ENCODE data around the gene PHAF1. TPM values are rescaled to one million over a fixed set of nuclear protein-coding genes. Genes with fewer than 3 reads are reported as not detected.
A peak's percentile ranks its signal among the peaks of the same experiment; 100 is the strongest.

The PHAF1 gene
- total RNA-seq, 1 donor from 2014 or later = 29.1 TPM

GRCh38 chr16:67166598-67167168 lies 56.9 kb downstream of the PHAF1 start:
- Histone ChIP-seq H3K27ac (no peak overlapping the region), H3K9ac (no peak overlapping the region), H3K79me2 (ENCODE audit: low read depth) (no peaks in the 10 kb centered on the region), H3K36me3 (no peaks in the 10 kb centered on the region), H3K27me3 (peaks cover 100% of the 10 kb centered on the region), H3K9me3 (ENCODE audit: low read depth) (no peaks in the 10 kb centered on the region), H4K20me1 (ENCODE audit: low read depth) (peaks cover 39% of the 10 kb centered on the region), H3K4me2 (no peak overlapping the region), H3K4me3 (no peak overlapping the region), H2AFZ (replicated peaks) (no peak overlapping the region), H3F3A (ENCODE audit: low read depth) (peaks cover 27% of the 10 kb centered on the region), H3K4me1 (peaks cover 7% of the 10 kb centered on the region)
- Mint-ChIP-seq H3K27me3 (ENCODE audit: insufficient read depth, low read depth) (peaks cover 68% of the 10 kb centered on the region), H3K4me1 (peaks cover 12% of the 10 kb centered on the region), H3K4me3 (peak overlapping the region; percentile 21), H3K36me3 (no peaks in the 10 kb centered on the region), H3K27ac (no peak overlapping the region), H3K9me3 (no peaks in the 10 kb centered on the region)
- no peak for DNase-seq (ENCODE audit: low spot score)
- TF ChIP-seq EZH2 (IDR thresholded peaks at IDR 0.05) (no peak), CTCF (IDR thresholded peaks at IDR 0.05) (no peak), EZH2phosphoT487 (IDR thresholded peaks at IDR 0.05) (no peak)

DNA sequence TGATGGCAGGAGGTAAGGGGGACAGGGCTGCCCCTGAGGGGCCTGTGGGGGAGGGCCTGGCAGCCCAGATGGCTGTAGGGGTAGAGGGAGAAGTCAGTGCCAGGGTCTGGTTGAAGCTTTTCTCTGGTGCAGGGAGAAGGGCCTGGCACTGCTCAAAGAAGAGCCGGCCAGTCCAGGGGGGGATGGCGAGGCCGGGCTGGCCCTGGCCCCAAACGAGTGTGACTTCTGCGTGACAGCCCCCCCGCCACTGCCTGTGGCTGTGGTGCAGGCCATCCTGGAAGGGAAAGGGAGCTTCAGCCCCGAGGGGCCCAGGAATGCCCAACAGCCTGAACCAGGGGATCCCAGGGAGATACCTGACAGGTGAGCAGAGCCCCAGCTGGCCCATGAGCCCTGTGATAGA lies 57.8 kb downstream of the PHAF1 start:
- Histone ChIP-seq H3K79me2 (ENCODE audit: low read depth) (no peaks in the 10 kb centered on the region), H3K4me2 (no peak overlapping the region), H4K20me1 (ENCODE audit: low read depth) (peaks cover 30% of the 10 kb centered on the region), H3K27me3 (peaks cover 100% of the 10 kb centered on the region), H3K27ac (no peak overlapping the region), H3K9ac (no peak overlapping the region), H3K9me3 (ENCODE audit: low read depth) (no peaks in the 10 kb centered on the region), H3K4me1 (peaks cover 7% of the 10 kb centered on the region), H3K4me3 (no peak overlapping the region), H2AFZ (replicated peaks) (no peak overlapping the region), H3F3A (ENCODE audit: low read depth) (peaks cover 24% of the 10 kb centered on the region), H3K36me3 (no peaks in the 10 kb centered on the region)
- Mint-ChIP-seq H3K9me3 (no peaks in the 10 kb centered on the region), H3K27ac (no peak overlapping the region), H3K27me3 (ENCODE audit: insufficient read depth, low read depth) (peaks cover 67% of the 10 kb centered on the region), H3K36me3 (no peaks in the 10 kb centered on the region), H3K4me1 (peaks cover 12% of the 10 kb centered on the region), H3K4me3 (no peak overlapping the region)
- TF ChIP-seq CTCF (IDR thresholded peaks at IDR 0.05) = no peak
- TF ChIP-seq EZH2phosphoT487 (IDR thresholded peaks at IDR 0.05) = no peak
- DNase-seq (ENCODE audit: low spot score) = no peak

DNA sequence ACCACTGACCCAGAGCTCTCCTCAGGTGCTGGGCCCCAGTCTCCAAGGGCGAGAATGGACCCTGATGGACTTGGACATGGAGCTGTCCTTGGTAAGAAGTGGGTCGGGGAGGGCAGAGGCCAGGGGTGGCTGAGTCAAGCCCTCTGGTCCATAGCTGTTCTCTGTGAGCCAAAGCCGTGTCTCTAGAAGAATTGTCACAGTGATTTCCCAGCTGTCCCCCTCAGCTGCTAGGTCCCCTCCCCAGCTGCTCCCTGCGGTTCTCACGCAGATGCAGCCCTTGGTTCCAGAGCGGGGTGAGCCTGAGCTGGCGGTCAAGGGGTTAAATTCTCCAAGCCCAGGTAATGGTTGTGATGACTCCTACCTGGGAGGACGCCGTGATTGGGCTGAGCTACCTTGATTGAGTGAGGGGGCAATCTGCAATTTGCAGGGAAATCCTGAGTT lies 59.3 kb downstream of the PHAF1 start:
- no peaks in the 10 kb centered on the region for H3K79me2 ChIP-seq (ENCODE audit: low read depth)
- H3K27ac Mint-ChIP-seq = no peak overlapping the region
- H3K4me2 ChIP-seq = no peak overlapping the region
- no peak overlapping the region for H3K4me3 ChIP-seq
- peaks cover 36% of the 10 kb centered on the region for H4K20me1 ChIP-seq (ENCODE audit: low read depth)
- no peak overlapping the region for H3K9ac ChIP-seq
- no peak for DNase-seq (ENCODE audit: low spot score)
- H2AFZ ChIP-seq (replicated peaks) = no peak overlapping the region
- peaks cover 76% of the 10 kb centered on the region for H3K27me3 Mint-ChIP-seq (ENCODE audit: insufficient read depth, low read depth)
- H3K27me3 ChIP-seq = peaks cover 100% of the 10 kb centered on the region
- H3K36me3 ChIP-seq = no peaks in the 10 kb centered on the region
- H3K4me3 Mint-ChIP-seq = peak overlapping the region; percentile 27
- no peaks in the 10 kb centered on the region for H3K9me3 ChIP-seq (ENCODE audit: low read depth)
- peaks cover 11% of the 10 kb centered on the region for H3K4me1 ChIP-seq
- H3K4me1 Mint-ChIP-seq = peaks cover 23% of the 10 kb centered on the region
- no peak for TF ChIP-seq EZH2 (IDR thresholded peaks at IDR 0.05)
- TF ChIP-seq EZH2phosphoT487 (IDR thresholded peaks at IDR 0.05) = no peak
- no peak for TF ChIP-seq CTCF (IDR thresholded peaks at IDR 0.05)
- H3K27ac ChIP-seq = no peak overlapping the region
- H3K9me3 Mint-ChIP-seq = no peaks in the 10 kb centered on the region
- H3K36me3 Mint-ChIP-seq = no peaks in the 10 kb centered on the region
- peaks cover 30% of the 10 kb centered on the region for H3F3A ChIP-seq (ENCODE audit: low read depth)
